Mammary epithelial cell (primary cell): ENCODE measurements around the gene PROSER2.

Source experiments
- EZH2 ChIP-seq: IDR thresholded peaks from 2 replicates; pipeline ENCODE4 v1.6.1; 2012; ENCODE audit warnings: low read length, inconsistent platforms, borderline replicate concordance
- TF ChIP-seq, protein P1 (sequence below), 2 donors: IDR thresholded peaks in 1 of 2; conservative IDR thresholded peaks in 1 of 2; 2 replicates each; pipeline ENCODE4 v1.5.1; 2011 to 2012; ENCODE audit warnings: inconsistent platforms in 2 of 2, low read length in 2 of 2, mild to moderate bottlenecking in 2 of 2, control low read depth in 1 of 2, low read depth in 1 of 2; ENCODE audit not compliant: insufficient read depth in 1 of 2; ENCODE audit errors: extremely low read depth in 1 of 2

DNA sequence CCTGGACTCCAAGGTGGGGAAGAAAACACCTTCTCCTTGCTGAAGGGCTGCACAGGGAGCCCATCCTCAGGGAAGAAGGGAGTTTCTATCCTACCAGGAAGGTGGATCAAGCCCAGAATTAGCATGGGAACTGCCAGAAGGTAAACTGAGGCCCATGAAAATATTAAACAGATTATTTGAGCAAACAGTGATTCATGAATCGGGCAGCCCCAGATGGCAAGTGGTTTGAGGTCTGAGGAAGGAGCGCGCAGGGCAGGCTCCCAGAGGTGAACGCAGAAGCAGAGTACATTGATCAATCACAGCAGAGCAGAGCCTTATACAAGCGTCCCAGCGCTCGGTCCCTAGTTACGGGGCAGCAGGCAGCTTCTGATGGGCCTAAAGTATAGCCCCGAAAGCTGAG is 35.8 kb upstream of the PROSER2 start:
- TF ChIP-seq, protein P1, sequence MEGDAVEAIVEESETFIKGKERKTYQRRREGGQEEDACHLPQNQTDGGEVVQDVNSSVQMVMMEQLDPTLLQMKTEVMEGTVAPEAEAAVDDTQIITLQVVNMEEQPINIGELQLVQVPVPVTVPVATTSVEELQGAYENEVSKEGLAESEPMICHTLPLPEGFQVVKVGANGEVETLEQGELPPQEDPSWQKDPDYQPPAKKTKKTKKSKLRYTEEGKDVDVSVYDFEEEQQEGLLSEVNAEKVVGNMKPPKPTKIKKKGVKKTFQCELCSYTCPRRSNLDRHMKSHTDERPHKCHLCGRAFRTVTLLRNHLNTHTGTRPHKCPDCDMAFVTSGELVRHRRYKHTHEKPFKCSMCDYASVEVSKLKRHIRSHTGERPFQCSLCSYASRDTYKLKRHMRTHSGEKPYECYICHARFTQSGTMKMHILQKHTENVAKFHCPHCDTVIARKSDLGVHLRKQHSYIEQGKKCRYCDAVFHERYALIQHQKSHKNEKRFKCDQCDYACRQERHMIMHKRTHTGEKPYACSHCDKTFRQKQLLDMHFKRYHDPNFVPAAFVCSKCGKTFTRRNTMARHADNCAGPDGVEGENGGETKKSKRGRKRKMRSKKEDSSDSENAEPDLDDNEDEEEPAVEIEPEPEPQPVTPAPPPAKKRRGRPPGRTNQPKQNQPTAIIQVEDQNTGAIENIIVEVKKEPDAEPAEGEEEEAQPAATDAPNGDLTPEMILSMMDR (conservative IDR thresholded peaks at IDR 0.05 in 1 of 2, IDR thresholded peaks at IDR 0.05 in 1 of 2; ENCODE audit: extremely low read depth in 1 of 2, insufficient read depth in 1 of 2, low read depth in 1 of 2, low read length in 2 of 2), result no peak
- TF ChIP-seq EZH2, result no peak
